Fibroblast of the aortic adventitia (primary cell): ENCODE results near the gene IL21R. TPM values are rescaled to one million over a fixed set of nuclear protein-coding genes. Genes with fewer than 3 reads are reported as not detected.

Source experiments
- DNase-seq: peaks from one replicate; pipeline ENCODE4 v3.0.0-alpha.2; 2010; ENCODE audit warnings: low read depth
- H3K4me3 ChIP-seq: 2 replicates; pipeline ENCODE4 v1.5.1; 2011; ENCODE audit warnings: low read depth, mild to moderate bottlenecking, control low read depth, low read length, moderate library complexity
- CTCF ChIP-seq: IDR thresholded peaks from 2 replicates; pipeline ENCODE4 v1.5.1; 2011; ENCODE audit warnings: mild to moderate bottlenecking, low read length, control low read depth, inconsistent platforms; ENCODE audit not compliant: insufficient read depth
- total RNA-seq: library from RNA; depleted of rRNA; stranded (reverse); fragments of >200 nt; gene quantifications from 2 replicates; pipeline ENCODE4 v1.2.3, GENCODE V29; 2012; ENCODE audit warnings: low replicate concordance

The IL21R gene
- total RNA-seq, 1 donor = 0.54 TPM

GRCh38 chr16:27485811-27486210 lies 83.8 kb downstream of the IL21R start:
- no peak overlapping the region for H3K4me3 ChIP-seq

GRCh38 chr16:27486344-27486743 lies 84.4 kb downstream of the IL21R start:
- no peak for DNase-seq
- H3K4me3 ChIP-seq = no peak overlapping the region
- TF ChIP-seq CTCF = no peak

More at GRCh38 chr16:27485811-27486210, 83.8 kb downstream of the IL21R start:
- TF ChIP-seq CTCF = no peak
- no peak for DNase-seq

- DNase-seq = no peak
- TF ChIP-seq CTCF = no peak
- no peak overlapping the region for H3K4me3 ChIP-seq
Observed at GRCh38 chr16:27486760-27487159, 84.8 kb downstream of the IL21R start.

GRCh38 chr16:27489421-27489820 lies 87.4 kb downstream of the IL21R start:
- no peak for DNase-seq
- TF ChIP-seq CTCF = no peak

GRCh38 chr16:27489906-27490305 lies 87.9 kb downstream of the IL21R start:
- no peak for DNase-seq
- no peak for TF ChIP-seq CTCF
- H3K4me3 ChIP-seq = no peak overlapping the region

More at GRCh38 chr16:27489421-27489820, 87.4 kb downstream of the IL21R start:
- H3K4me3 ChIP-seq = no peak overlapping the region

- TF ChIP-seq CTCF = no peak
- H3K4me3 ChIP-seq = no peak overlapping the region
- no peak for DNase-seq
Observed at GRCh38 chr16:27491894-27492587, 90.1 kb downstream of the IL21R start.

GRCh38 chr16:27492588-27492979 lies 90.6 kb downstream of the IL21R start:
- TF ChIP-seq CTCF = no peak
- no peak overlapping the region for H3K4me3 ChIP-seq
- no peak for DNase-seq
